K562 (cell line): ENCODE results near the gene FAM193A. TPM values are rescaled to one million over a fixed set of nuclear protein-coding genes. Genes with fewer than 3 reads are reported as not detected.

ENCODE experiments used
- ADNP ChIP-seq: fragments of 200-800 bp; sonication (Bioruptor generic); IDR thresholded peaks from 2 replicates; pipeline ENCODE4 v1.6.1; 2016; ENCODE audit warnings: missing genetic modification characterization, missing compliant biosample characterization
- BMI1 ChIP-seq: fragments of 150-350 bp; IDR thresholded peaks from 2 replicates; pipeline ENCODE4 v1.6.1; 2014; ENCODE audit warnings: low read length
- CUX1 ChIP-seq: fragments of 200-800 bp; sonication (Bioruptor generic); IDR thresholded peaks from 2 replicates; pipeline ENCODE4 v1.6.1; 2016; ENCODE audit warnings: missing genetic modification characterization, missing compliant biosample characterization
- DMBX1 ChIP-seq: fragments of 250-450 bp; sonication (Bioruptor Pico); IDR thresholded peaks from 2 replicates; pipeline ENCODE4 v1.8.0; 2022; ENCODE audit warnings: inconsistent platforms, mild to moderate bottlenecking, moderate library complexity, borderline replicate concordance
- MXD1 ChIP-seq: fragments of 250-450 bp; sonication (Bioruptor Pico); IDR thresholded peaks from 2 replicates; pipeline ENCODE4 v1.8.0; 2021; ENCODE audit warnings: borderline replicate concordance, mild to moderate bottlenecking, moderate library complexity; ENCODE audit not compliant: poor library complexity, severe bottlenecking
- NR4A1 ChIP-seq, 2 experiments: fragments of 250-450 bp in 1 of 2; fragments of 450-650 bp in 1 of 2; sonication (Bioruptor Pico) in 1 of 2; IDR thresholded peaks; 2 replicates each; pipeline versions ENCODE4 v1.4.0 to v1.6.1; 2016 to 2020; ENCODE audit warnings: mild to moderate bottlenecking in 2 of 2, missing compliant biosample characterization in 1 of 2, missing genetic modification characterization in 1 of 2, moderate library complexity in 1 of 2
- RAD21 ChIP-seq, 2 experiments: fragments of 250-450 bp in 1 of 2; fragments of 450-650 bp in 1 of 2; sonication (Bioruptor Pico) in 1 of 2; formaldehyde crosslinking in 1 of 2; IDR thresholded peaks in 1 of 2; conservative IDR thresholded peaks in 1 of 2; 2 replicates each; pipeline versions ENCODE4 v1.4.0 to v1.8.0; 2020 to 2022; ENCODE audit warnings: mild to moderate bottlenecking in 2 of 2, moderate library complexity in 1 of 2
- SAFB ChIP-seq: fragments of 200-400 bp; formaldehyde crosslinking; IDR thresholded peaks from 2 replicates; pipeline ENCODE4 v1.6.1; 2017; ENCODE audit warnings: low read depth, low read length, borderline replicate concordance
- SUPT5H ChIP-seq: fragments of 450-650 bp; IDR thresholded peaks from 2 replicates; pipeline ENCODE4 v1.6.1; 2016
- TAF7 ChIP-seq: fragments of 450-650 bp; IDR thresholded peaks from 2 replicates; pipeline ENCODE4 v1.6.1; 2016; ENCODE audit warnings: missing genetic modification characterization, missing compliant biosample characterization
- TCF3 ChIP-seq: sonication (generic); formaldehyde crosslinking; IDR thresholded peaks from 2 replicates; pipeline ENCODE4 v1.4.0; 2020; ENCODE audit warnings: mild to moderate bottlenecking, missing genetic modification reagents
- TEAD4 ChIP-seq, 2 experiments: sonication (generic) in 1 of 2; formaldehyde crosslinking in 1 of 2; IDR thresholded peaks; 2 replicates each; pipeline versions ENCODE4 v1.6.1 to v1.8.0; 2012 to 2022; ENCODE audit warnings: borderline replicate concordance in 1 of 2, inconsistent platforms in 1 of 2, low read length in 1 of 2, mild to moderate bottlenecking in 1 of 2, missing genetic modification reagents in 1 of 2
- THRAP3 ChIP-seq: fragments of 450-650 bp; IDR thresholded peaks from 2 replicates; pipeline ENCODE4 v1.6.1; 2016; ENCODE audit warnings: mild to moderate bottlenecking, inconsistent platforms, borderline replicate concordance
- U2AF2 ChIP-seq: fragments of 200-400 bp; formaldehyde crosslinking; optimal IDR thresholded peaks from 2 replicates; pipeline ENCODE3; 2017; ENCODE audit warnings: low read depth, mild to moderate bottlenecking, low read length
- ZNF174 ChIP-seq: fragments of 250-450 bp; sonication (Bioruptor Pico); IDR thresholded peaks from 2 replicates; pipeline ENCODE4 v1.4.0; 2020; ENCODE audit warnings: mild to moderate bottlenecking
- polyA plus RNA-seq, 8 experiments: library from polyadenylated mRNA; depleted of rRNA in 4 of 8; stranded (reverse) in 5 of 8; unstranded in 3 of 8; fragments of >200 nt; fragmentation: Nextera tagmentation in 2 of 8; fragmentation: Illumina TruSeq in 1 of 8; extraction: Ambion mirVana in 2 of 8; extraction: Trizol in 1 of 8; gene quantifications; 2 replicates each; pipeline versions ENCODE4 v1.2.1 to v1.2.3, GENCODE V29; 2011 to 2014; ENCODE audit warnings: inconsistent platforms in 1 of 8, missing spikeins in 1 of 8
- total RNA-seq, 7 experiments: library from RNA; depleted of rRNA in 6 of 7; stranded (reverse); fragments of >200 nt in 6 of 7; fragmentation: Illumina TruSeq in 2 of 7; extraction: Trizol in 2 of 7; gene quantifications; 2 replicates each; pipeline versions ENCODE4 v1.2.1 to v1.2.3, GENCODE V29; 2011 to 2021; ENCODE audit warnings: low replicate concordance in 1 of 7
- TF ChIP-seq, protein P1 (sequence below): fragments of 250-450 bp; sonication (Bioruptor Pico); IDR thresholded peaks from 2 replicates; pipeline ENCODE4 v1.8.0; 2022; ENCODE audit warnings: inconsistent platforms

The FAM193A gene
- total and polyA plus RNA-seq, 9 of the 15 experiments (the other 6 are each of a cell fraction or from before 2014, with no cell fraction given) = 0.46 to 24.6 (median 9.6) TPM

- TF ChIP-seq, protein P1, sequence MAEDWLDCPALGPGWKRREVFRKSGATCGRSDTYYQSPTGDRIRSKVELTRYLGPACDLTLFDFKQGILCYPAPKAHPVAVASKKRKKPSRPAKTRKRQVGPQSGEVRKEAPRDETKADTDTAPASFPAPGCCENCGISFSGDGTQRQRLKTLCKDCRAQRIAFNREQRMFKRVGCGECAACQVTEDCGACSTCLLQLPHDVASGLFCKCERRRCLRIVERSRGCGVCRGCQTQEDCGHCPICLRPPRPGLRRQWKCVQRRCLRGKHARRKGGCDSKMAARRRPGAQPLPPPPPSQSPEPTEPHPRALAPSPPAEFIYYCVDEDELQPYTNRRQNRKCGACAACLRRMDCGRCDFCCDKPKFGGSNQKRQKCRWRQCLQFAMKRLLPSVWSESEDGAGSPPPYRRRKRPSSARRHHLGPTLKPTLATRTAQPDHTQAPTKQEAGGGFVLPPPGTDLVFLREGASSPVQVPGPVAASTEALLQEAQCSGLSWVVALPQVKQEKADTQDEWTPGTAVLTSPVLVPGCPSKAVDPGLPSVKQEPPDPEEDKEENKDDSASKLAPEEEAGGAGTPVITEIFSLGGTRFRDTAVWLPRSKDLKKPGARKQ (CRISPR knock-in tag) = no peak
- TF ChIP-seq ADNP (no peak), NR4A1 (CRISPR knock-in tag; IDR thresholded peaks at IDR 0.05) (no peak), NR4A1 (tag; IDR thresholded peaks at IDR 0.05) (peak; percentile 35; the same call in 1 of the 2 replicates), MXD1 (no peak), SUPT5H (0 out of 2 replicates have a peak, but pooled peaks have one; percentile 11), TEAD4 (IDR thresholded peaks at IDR 0.05; ENCODE audit: low read length) (no peak), TEAD4 (CRISPR knock-in tag; IDR thresholded peaks at IDR 0.05; ENCODE audit: borderline replicate concordance) (no peak), DMBX1 (CRISPR knock-in tag) (no peak), ZNF174 (CRISPR knock-in tag) (no peak), RAD21 (CRISPR knock-in tag; conservative IDR thresholded peaks at IDR 0.05 in 1 of 2, IDR thresholded peaks at IDR 0.05 in 1 of 2) (peak in 1 of 2 experiments; percentile 44; a peak in 2 of 4 replicates), TCF3 (CRISPR knock-in tag) (no peak; the same call in 1 of the 2 replicates), SAFB (0 out of 2 replicates have a peak, but pooled peaks have one; percentile 25), TAF7 (tag) (no peak), THRAP3 (no peak), BMI1 (no peak), CUX1 (CRISPR knock-in tag) (no peak), U2AF2 (no peak)
Observed at GRCh38 chr4:2755821-2756690, 219.6 kb downstream of the FAM193A start, which contains the start of gene TNIP2 (continued).
